Activated CD4-positive, alpha-beta memory T cell treated with anti-CD3 and anti-CD28 coated beads for 36 hours (primary cell): ENCODE results near the gene UBE2E2. TPM values are rescaled to one million over a fixed set of nuclear protein-coding genes. Genes with fewer than 3 reads are reported as not detected.

Source experiments
- CTCF ChIA-PET: fragments of 350-600 bp; sonication (Branson Sonifier 250); formaldehyde crosslinking; loops from one replicate; lab custom pipeline; 2021; ENCODE audit warnings: antibody characterized with exemption, inconsistent platforms; lab: Charles Lee
- POLR2A ChIA-PET: fragments of 350-600 bp; sonication (Branson Sonifier 250); formaldehyde crosslinking; loops from one replicate; lab custom pipeline; 2021; ENCODE audit warnings: antibody characterized with exemption; lab: Charles Lee
- DNase-seq: peaks from one replicate; pipeline ENCODE4 v3.0.0-alpha.2; 2020
- H3K27ac Mint-ChIP-seq: one replicate; pipeline ENCODE4 v1.8.0; 2021; ENCODE audit warnings: mixed read lengths
- H3K27me3 Mint-ChIP-seq: one replicate; pipeline ENCODE4 v1.8.0; 2021; ENCODE audit warnings: mixed read lengths
- H3K36me3 Mint-ChIP-seq: one replicate; pipeline ENCODE4 v1.8.0; 2021; ENCODE audit warnings: mixed read lengths
- H3K4me1 Mint-ChIP-seq: one replicate; pipeline ENCODE4 v1.8.0; 2021; ENCODE audit warnings: low read depth, mixed read lengths
- H3K4me3 Mint-ChIP-seq: one replicate; pipeline ENCODE4 v1.8.0; 2021; ENCODE audit warnings: mild to moderate bottlenecking, mixed read lengths
- H3K9me3 Mint-ChIP-seq: one replicate; pipeline ENCODE4 v1.8.0; 2021; ENCODE audit warnings: mixed read lengths
- intact Hi-C: fragments of 100-400 bp; cut with micrococcal nuclease; formaldehyde crosslinking; loops from one replicate; pipeline ENCODE4 v1.15.1; 2023
- total RNA-seq, 2 experiments: library from RNA; stranded (reverse); gene quantifications; one replicate each; pipeline ENCODE4 v1.2.3, GENCODE V29; 2021

Gene UBE2E2
- total RNA-seq, 2 experiments from 2014 or later = 2.0 to 4.2 TPM

DNA sequence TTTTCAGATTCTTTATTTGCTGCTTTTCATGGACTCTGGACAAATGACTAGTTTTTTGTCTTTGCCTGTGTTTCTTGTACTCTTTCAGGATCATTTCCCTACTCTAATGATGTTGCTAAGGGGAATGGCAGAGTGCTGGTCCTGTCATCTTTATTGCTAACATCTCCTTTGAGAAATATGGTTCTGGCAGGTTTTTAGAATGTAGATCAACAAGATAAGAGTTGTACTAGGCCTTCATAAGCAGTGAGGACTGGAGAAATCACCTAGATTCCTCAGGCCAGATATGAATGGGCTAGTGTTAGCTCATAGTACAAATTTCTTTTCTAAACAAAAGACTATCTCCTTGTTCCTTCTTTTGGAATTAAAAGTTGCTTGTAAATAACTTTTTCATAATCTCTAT, 156.0 kb downstream of the UBE2E2 start:
- Mint-ChIP-seq H3K9me3 (peaks cover 4% of the 10 kb centered on the region), H3K4me3 (no peak overlapping the region), H3K4me1 (no peaks in the 10 kb centered on the region), H3K27ac (no peak overlapping the region), H3K36me3 (no peaks in the 10 kb centered on the region), H3K27me3 (no peaks in the 10 kb centered on the region)
- intact Hi-C loops = no loop called here
- CTCF ChIA-PET = interaction anchor here (1.0 kb wide), 1 partner anchor 10 kb away, joined by 6 read pairs; no protein-coding TSS in a partner anchor
- no peak for DNase-seq
- POLR2A ChIA-PET = no interaction called here

GRCh38 chr3:23365066-23365465, 161.9 kb downstream of the UBE2E2 start:
- ChIA-PET CTCF (no interaction called here), POLR2A (no interaction called here)
- DNase-seq = no peak
- no peaks in the 10 kb centered on the region for H3K4me1 Mint-ChIP-seq
- intact Hi-C loops = no loop called here
- H3K27ac Mint-ChIP-seq = no peak overlapping the region
- H3K36me3 Mint-ChIP-seq = no peaks in the 10 kb centered on the region
- peaks cover 4% of the 10 kb centered on the region for H3K9me3 Mint-ChIP-seq
- H3K4me3 Mint-ChIP-seq = no peak overlapping the region
- H3K27me3 Mint-ChIP-seq = no peaks in the 10 kb centered on the region

DNA sequence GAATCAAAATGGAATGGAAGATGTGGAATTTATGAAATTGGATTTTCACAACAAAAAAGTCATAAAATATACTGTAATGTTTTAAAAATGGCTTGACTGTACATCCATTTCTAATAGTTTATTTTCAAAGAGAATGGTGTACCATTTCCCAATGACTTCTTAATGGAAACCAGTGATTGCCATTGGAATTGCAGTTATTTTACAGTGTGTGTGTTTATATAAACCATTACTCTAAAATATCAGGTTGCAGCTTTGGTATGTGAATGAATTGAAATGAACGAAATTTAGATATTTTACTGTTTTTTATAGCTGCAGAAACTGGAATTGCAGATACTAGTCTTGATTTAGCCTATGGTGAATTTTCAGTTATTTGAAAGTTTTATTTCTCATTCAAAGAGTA, 165.6 kb downstream of the UBE2E2 start:
- no peak for DNase-seq
- Mint-ChIP-seq H3K4me1 (no peaks in the 10 kb centered on the region), H3K4me3 (no peak overlapping the region), H3K27me3 (peaks cover 2% of the 10 kb centered on the region), H3K27ac (no peak overlapping the region), H3K9me3 (peaks cover 2% of the 10 kb centered on the region), H3K36me3 (no peaks in the 10 kb centered on the region)
- ChIA-PET POLR2A (no interaction called here), CTCF (interaction anchor here (0.7 kb wide), 1 partner anchor 9 kb away, joined by 6 read pairs; no protein-coding TSS in a partner anchor)
- intact Hi-C loops = no loop called here

GRCh38 chr3:23372285-23372684, 169.2 kb downstream of the UBE2E2 start:
- H3K36me3 Mint-ChIP-seq = no peaks in the 10 kb centered on the region

GRCh38 chr3:23376516-23377248, 173.6 kb downstream of the UBE2E2 start:
- Mint-ChIP-seq H3K27ac (no peak overlapping the region), H3K4me1 (no peaks in the 10 kb centered on the region), H3K4me3 (no peak overlapping the region), H3K9me3 (peaks cover 3% of the 10 kb centered on the region), H3K36me3 (no peaks in the 10 kb centered on the region), H3K27me3 (peaks cover 2% of the 10 kb centered on the region)
- DNase-seq = no peak
- intact Hi-C loops = no loop called here
- POLR2A ChIA-PET = no interaction called here
- CTCF ChIA-PET = no interaction called here

More at GRCh38 chr3:23372285-23372684, 169.2 kb downstream of the UBE2E2 start:
- H3K4me3 Mint-ChIP-seq = no peak overlapping the region
- intact Hi-C loops = no loop called here
- no peak overlapping the region for H3K27ac Mint-ChIP-seq
- ChIA-PET POLR2A (no interaction called here), CTCF (no interaction called here)
- peaks cover 2% of the 10 kb centered on the region for H3K27me3 Mint-ChIP-seq
- H3K4me1 Mint-ChIP-seq = no peaks in the 10 kb centered on the region
- DNase-seq = no peak
- no peaks in the 10 kb centered on the region for H3K9me3 Mint-ChIP-seq

DNA sequence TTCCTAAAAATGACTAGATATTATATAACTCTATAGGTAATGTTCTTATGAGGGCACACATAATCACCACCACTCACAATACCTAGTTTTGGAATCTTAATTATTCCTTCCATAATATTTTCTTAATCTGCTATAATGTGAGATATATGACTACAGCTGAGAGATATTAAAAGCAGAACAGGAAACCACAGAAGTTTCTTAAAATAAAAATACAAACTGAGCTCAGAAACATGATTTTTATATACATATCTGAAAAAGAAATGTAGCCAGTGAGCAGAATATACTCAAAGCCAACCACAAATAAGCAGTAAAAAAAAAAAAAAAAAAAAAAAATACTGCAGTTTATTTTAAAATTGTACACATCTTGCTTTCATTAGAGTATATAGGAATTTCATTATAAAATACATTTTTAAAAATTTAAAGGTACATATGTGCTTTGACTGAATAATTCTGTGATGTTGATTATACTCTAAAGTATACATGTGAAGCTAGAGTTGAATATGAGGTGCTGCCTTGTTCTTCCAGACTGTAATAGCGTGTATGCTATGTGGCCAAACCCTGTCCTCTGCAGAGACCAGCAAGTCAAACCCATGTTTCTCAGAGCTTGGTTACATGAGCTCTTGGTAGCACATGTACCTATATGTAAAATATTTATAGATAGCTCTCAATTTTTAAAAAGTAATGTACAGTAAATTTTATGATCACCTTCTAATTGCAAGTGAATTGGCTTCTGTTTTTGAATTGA, 175.0 kb downstream of the UBE2E2 start:
- Mint-ChIP-seq H3K4me3 (no peak overlapping the region), H3K4me1 (no peaks in the 10 kb centered on the region), H3K27ac (no peak overlapping the region), H3K9me3 (peaks cover 3% of the 10 kb centered on the region), H3K36me3 (no peaks in the 10 kb centered on the region), H3K27me3 (peaks cover 2% of the 10 kb centered on the region)
- intact Hi-C loops = no loop called here
- DNase-seq = no peak
- ChIA-PET CTCF (no interaction called here), POLR2A (interaction anchor here (0.6 kb wide), 1 partner anchor 23 kb away, joined by 4 read pairs; no protein-coding TSS in a partner anchor)

DNA sequence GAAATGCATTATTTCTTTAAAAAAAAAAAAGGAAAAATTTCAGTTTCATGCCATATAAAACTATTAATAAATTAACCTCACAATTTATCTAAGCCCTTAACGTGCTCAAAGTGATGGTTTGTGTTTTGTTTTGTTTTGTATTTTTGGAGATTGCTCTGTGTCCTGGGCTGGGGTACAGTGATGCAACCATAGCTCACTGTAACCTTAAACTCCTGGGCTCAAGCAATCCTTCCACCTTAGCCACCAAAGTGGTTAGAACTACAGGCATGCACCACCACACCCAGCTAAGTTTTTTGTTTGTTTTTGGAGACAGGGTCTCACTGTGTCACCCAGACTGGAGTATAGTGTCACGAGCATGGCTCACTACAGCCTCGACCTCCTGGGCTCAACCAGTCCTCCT, 180.7 kb downstream of the UBE2E2 start:
- no peak for DNase-seq
- CTCF ChIA-PET = no interaction called here
- intact Hi-C loops = no loop called here
- Mint-ChIP-seq H3K27me3 (no peaks in the 10 kb centered on the region), H3K27ac (no peak overlapping the region), H3K9me3 (peaks cover 3% of the 10 kb centered on the region), H3K4me3 (no peak overlapping the region), H3K36me3 (no peaks in the 10 kb centered on the region), H3K4me1 (no peaks in the 10 kb centered on the region)
- POLR2A ChIA-PET = no interaction called here

DNA sequence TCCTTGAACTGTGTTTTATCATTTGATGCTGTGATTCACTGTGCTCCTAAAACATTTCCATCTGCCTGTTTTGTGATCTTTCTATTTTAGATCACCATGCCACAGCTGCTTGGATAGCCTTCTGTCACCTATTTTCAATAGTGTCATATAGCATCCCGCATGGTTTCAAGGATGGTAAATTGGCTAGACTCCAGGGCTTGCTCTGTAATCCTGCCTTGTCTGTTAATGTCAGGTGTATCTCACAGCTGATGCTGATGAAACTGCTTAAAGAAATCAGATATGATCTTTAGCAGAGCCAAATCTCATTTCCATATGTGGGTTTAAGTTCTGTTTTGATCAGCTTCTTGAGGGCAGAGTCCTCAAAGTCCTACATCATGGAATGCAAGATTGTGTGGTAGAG, 182.2 kb downstream of the UBE2E2 start:
- Mint-ChIP-seq H3K4me3 (no peak overlapping the region), H3K27ac (no peak overlapping the region), H3K27me3 (no peaks in the 10 kb centered on the region), H3K9me3 (no peaks in the 10 kb centered on the region), H3K4me1 (no peaks in the 10 kb centered on the region), H3K36me3 (no peaks in the 10 kb centered on the region)
- intact Hi-C loops = no loop called here
- no peak for DNase-seq
- ChIA-PET POLR2A (no interaction called here), CTCF (no interaction called here)

DNA sequence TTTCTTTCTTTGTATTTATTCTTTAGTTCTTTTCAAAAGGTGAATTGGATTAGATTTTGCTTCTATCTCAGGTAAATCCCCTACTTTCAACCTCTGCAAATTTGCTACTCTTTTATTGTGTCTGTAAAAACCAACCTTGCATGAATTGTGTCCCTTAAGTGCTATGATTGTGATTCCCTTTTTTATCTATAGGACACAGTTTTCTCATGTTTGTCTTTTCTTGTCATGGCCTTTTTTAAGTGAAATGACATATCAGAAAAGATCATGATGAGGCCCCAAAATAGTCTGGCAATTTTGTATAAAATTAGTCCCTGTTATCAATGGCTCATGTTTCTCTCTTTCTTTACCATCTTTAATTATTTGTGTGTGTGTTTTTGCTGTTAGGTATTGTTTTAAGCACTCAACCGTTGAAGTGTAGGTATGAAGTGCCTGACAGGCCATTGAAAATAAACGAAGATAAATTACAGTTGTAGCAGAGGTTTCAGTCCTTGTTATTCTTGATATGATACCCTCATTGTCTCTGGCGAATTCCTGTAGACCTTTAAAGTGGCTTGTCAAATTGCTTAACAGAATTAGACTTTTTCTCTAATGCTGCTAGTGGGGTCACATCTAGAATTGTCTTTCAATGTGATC, 184.3 kb downstream of the UBE2E2 start:
- no peak overlapping the region for H3K4me3 Mint-ChIP-seq
- H3K36me3 Mint-ChIP-seq = no peaks in the 10 kb centered on the region
- H3K4me1 Mint-ChIP-seq = no peaks in the 10 kb centered on the region
- no peak overlapping the region for H3K27ac Mint-ChIP-seq
- no peak for DNase-seq
- H3K27me3 Mint-ChIP-seq = no peaks in the 10 kb centered on the region
- ChIA-PET POLR2A (no interaction called here), CTCF (no interaction called here)
- intact Hi-C loops = no loop called here
- H3K9me3 Mint-ChIP-seq = no peaks in the 10 kb centered on the region

DNA sequence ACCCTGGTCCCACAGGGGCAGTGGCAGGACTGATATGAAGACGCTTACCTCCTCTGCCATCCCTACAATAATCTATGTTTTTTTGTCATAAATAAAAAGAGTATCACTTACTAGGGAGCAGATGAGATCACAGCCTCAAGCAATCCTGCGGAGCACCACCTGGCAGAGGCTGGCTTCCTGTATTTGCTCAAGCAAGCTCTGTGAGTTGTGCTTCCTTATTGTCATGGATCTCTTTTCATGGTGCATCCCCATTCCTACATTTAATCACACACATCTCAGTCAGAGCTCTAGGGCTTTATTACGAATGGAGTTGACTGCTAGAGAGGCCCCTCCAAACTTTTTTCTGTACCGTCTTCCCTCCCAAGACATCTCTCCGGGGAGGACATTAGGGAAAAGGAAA, 186.0 kb downstream of the UBE2E2 start:
- ChIA-PET CTCF (no interaction called here), POLR2A (no interaction called here)
- no peaks in the 10 kb centered on the region for H3K9me3 Mint-ChIP-seq
- no peak for DNase-seq
- no peak overlapping the region for H3K4me3 Mint-ChIP-seq
- H3K27ac Mint-ChIP-seq = no peak overlapping the region
- no peaks in the 10 kb centered on the region for H3K27me3 Mint-ChIP-seq
- H3K36me3 Mint-ChIP-seq = no peaks in the 10 kb centered on the region
- intact Hi-C loops = no loop called here
- H3K4me1 Mint-ChIP-seq = no peaks in the 10 kb centered on the region

DNA sequence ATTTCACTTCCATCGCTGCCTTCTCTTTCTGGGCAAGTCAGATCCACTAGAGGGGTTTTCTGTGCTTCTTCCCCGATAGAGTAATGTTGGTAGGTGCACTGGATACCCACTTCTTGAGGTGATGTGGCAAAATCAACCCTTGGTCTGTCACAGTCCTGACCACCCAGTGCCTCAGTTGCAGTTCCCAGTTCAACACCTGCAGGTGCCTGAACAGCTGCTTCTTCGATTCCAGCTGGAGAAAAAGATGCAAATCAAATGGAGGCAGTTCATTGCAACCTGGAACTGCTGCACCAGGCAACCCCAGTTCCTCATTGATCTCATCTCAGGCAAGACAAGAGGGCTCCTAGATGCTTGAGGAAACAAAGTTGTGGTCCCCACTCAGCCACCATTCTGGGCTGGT, 186.6 kb downstream of the UBE2E2 start:
- Mint-ChIP-seq H3K4me3 (no peak overlapping the region), H3K9me3 (no peaks in the 10 kb centered on the region), H3K27me3 (no peaks in the 10 kb centered on the region), H3K27ac (no peak overlapping the region), H3K36me3 (no peaks in the 10 kb centered on the region), H3K4me1 (no peaks in the 10 kb centered on the region)
- intact Hi-C loops = no loop called here
- CTCF ChIA-PET = no interaction called here
- POLR2A ChIA-PET = no interaction called here
- DNase-seq = no peak

DNA sequence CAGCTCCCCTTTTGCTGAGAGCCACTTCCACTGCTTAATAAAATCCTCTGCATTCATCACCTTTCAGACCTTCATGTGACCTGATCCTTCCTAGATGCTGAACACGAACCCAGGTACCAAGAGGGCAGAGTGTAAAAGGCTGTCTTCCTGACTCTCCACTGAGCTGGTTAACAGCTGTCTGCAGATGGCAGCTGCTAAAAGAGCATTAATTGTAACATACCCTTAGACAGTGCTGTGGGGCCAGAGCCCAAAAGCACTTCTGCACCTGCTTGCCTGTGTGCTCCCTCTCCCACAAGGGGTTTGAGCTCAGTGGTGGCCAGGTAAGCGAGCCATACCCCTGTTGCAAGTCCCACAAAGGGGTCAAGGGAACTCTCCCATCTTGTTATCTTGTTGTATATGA, 187.3 kb downstream of the UBE2E2 start:
- H3K27me3 Mint-ChIP-seq = no peaks in the 10 kb centered on the region
- H3K36me3 Mint-ChIP-seq = no peaks in the 10 kb centered on the region
- ChIA-PET CTCF (no interaction called here), POLR2A (no interaction called here)
- no peak overlapping the region for H3K27ac Mint-ChIP-seq
- H3K4me3 Mint-ChIP-seq = no peak overlapping the region
- no peak for DNase-seq
- intact Hi-C loops = no loop called here
- H3K4me1 Mint-ChIP-seq = no peaks in the 10 kb centered on the region
- no peaks in the 10 kb centered on the region for H3K9me3 Mint-ChIP-seq
